ENCODE results near the gene SRSF1. TPM values are rescaled to one million over a fixed set of nuclear protein-coding genes. Genes with fewer than 3 reads are reported as not detected.
A peak's percentile ranks its signal among the peaks of the same experiment; 100 is the strongest.

SRSF1 gene
- total RNA-seq, 1 experiment from 2014 or later: 336 TPM

DNA sequence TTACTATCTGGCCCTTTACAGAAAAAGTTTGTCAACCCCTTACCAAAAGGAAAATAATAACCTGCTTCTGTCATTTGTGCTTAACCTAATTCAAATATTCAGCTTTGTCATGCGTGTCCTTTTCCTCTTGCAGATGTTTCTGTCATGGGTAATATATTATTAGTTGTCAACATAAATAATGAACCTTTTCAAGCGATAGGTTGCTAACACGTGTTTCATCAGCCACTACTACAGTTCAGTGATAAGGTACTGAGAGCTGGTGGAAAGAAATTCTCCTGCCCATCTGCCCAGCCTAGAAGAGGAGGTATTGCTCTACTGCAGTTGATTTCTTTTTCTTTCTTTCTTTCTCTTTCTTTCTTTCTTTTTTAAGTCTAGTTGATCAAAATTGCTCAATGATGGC lies 12.0 kb upstream of the SRSF1 start:
- DNase-seq (ENCODE audit: low read depth): no peak

DNA sequence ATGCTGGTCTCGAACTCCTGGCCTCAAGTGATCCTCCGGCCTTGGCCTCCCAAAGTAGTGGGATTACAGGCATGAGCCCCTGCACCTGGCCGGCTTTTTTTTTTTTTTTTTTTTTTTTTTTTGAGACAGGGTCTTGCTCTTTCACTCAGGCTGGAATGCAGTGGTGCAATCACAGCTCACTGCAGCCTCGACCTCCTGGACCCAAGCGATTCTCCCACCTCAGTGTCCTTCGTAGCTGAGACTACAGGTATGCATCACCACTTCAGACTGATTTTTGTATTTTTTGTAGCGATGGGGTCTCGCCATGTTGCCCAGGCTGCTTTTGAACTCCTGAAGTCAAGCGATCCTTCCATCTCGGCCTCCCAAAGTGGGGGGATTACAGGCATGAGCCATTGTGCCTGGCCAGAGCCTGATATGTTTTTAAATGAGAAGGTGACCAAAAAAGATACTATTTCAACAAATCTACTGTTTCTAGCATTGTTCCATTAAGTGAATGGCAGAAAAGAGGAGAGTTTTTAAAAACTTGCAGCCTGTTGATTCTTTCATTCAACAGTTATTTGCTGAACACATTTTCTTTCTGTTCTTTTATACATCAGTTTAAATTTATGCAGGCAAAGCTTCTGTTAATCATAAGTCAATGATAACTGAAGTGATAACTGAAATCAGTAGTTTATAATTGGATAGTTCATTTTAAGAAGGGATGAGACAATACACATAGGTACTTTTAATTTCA lies 3.2 kb upstream of the SRSF1 start:
- DNase-seq (ENCODE audit: low read depth): no peak

DNA sequence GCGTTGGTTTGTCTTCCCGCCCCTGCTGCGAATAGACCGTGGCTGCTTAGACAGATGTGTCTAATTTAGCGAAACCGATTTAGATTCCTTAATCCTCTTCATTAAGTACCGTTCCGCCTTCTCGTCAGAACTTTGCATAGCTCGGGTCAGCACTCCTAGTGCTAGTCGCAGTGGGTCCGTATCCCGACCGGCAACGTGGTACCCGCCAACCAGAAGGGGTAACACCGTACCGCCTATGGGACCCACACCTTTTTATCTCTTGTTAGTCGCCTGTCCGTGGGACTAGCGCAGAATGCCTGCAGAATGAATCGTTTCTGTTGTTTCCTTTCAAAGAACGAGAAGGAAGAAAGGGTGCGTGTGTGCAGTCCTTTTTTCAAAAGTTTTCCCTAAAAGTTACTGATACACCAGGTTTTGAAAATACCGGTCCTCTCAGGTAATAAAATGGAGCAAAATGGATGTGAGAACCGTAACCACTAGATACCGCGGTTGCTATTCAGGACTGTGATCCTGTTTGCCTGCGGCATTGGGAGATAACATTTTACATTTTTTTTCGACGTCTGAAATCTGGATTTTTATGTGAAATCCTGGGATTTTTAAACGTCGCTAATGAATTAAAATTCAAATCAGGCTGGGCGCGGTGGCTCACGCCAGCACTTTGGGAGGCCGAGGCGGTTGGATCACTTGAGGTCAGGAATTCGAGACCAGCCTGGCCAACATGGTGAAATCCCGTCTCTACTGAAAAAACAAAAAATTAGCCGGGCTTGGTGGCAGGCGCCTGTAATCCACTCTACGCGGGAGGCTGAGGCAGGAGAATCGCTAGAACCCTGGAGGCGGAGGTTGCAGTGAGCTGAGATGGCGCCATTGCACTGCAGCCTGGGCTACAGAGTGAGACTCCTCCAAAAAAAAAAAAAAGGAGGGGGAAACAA lies 998 bp upstream of the SRSF1 start:
- no peak for DNase-seq (ENCODE audit: low read depth)

DNA sequence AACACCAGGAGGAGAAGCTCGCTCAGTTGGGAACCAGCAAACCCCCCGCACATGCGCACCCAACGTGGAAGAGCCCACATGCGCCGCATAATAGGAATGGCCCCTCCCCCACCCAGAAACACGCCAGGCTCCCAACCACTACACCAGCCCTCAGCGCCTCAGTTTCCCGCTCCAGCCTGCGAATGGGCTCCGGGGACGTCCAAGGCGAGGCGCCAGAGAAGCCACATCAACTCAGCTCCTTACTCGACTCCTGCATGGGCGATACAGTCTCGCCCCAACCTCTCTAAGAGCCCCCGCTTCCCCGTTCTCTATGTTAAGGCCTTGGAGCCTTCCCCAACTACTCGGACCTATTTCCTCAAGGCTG lies 504 bp downstream of the SRSF1 start:
- peak; percentile 67 for DNase-seq (ENCODE audit: low read depth)

DNA sequence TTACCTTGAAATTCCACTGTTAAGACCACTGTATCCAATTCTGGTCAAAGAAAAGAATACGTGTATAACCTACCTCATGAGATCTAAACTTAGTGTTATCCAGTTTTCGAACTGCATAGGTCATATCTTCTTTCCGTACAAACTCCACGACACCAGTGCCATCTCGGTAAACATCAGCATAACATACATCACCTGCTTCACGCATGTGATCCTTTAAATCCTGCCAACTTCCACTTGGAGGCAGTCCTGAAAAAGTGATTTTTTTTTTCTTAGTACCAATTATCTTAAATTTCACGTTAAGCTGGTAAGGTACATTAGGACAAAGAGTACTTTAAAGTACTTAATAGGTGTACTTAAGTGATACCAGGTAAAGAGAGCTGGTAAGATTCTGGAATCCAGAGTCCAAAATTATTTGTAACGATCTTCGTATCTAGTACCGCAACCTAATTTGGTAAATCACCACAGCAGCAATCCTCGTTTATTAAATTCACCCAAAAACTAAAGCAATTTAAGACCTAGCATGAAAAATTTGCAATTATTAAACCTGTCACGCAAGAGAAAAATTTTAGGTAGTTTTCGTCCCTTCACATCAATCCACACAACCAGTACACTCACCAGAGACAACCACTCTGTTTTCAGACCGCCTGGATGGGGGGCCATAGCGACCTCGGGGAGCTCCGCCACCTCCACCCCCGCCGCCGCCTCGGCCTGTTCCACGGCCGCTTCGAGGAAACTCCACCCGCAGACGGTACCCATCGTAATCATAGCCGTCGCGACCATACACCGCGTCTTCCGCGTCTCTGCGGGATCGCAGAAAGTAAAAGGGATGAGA lies 1.1 kb downstream of the SRSF1 start:
- no peak for DNase-seq (ENCODE audit: low read depth)

DNA sequence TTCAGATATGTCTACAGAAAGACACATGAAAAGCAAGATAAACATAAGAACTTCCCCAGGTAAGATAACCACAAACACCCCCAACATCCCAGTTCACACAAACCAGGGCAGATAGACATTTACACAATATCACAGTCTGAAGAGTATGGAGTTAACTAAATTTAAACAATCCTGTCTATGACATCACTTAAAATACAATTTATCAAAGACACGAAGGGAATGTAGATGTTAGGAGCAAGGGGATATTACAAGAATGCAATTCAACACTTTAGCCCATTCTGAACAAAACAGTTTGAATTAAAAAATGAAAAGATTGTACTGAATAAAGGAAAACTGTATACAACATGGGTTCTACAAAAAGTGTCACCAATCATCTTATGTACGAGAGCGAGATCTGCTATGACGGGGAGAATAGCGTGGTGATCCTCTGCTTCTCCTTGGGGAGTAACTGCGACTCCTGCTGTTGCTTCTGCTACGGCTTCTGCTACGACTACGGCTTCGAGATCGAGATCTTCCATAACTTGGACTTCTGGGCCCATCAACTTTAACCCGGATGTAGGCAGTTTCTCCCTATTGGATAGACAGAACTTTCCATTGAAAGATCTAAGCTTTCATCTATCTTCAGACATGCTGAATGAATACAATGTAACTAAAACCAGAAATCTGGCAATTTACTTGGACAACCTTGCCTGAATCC lies 1.9 kb downstream of the SRSF1 start:
- no peak for DNase-seq (ENCODE audit: low read depth)

DNA sequence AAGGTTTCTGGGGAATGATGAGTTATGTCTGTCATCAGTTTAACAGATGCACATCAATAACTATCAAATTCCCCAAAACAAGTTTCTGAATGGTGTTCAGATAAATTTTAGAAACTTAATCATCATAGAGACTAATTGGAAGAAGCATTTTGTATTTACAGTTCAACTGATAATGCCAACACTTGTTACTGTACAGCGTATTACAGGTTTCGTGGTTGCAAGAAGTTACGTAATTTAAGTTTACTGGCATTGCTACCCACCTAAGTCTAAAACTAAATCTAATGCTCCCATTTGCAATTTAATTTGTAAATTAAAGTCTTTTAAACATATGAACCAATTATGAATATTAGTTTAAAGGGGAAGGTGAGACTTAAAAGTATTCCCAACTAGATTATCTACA lies 3.0 kb downstream of the SRSF1 start:
- DNase-seq (ENCODE audit: low read depth): no peak

DNA sequence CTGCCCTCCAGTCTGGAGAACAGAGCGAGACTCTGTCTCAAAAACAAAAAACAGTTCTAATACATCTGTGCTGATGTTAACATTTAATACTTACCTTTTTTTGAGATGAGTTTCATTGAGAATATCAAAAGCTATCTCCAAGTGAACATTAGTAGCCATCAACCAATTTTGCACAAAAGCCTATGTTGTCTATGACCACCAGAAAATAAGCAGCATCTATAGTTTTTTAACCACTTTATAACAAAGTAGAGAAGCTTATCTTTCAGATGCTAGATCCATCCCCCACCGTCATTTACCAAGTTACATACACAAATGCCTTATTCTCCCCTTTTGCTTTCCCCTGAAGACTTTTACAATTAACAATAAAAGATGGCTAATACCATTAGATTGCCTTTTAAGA lies 4.1 kb downstream of the SRSF1 start:
- DNase-seq (ENCODE audit: low read depth): no peak

DNA sequence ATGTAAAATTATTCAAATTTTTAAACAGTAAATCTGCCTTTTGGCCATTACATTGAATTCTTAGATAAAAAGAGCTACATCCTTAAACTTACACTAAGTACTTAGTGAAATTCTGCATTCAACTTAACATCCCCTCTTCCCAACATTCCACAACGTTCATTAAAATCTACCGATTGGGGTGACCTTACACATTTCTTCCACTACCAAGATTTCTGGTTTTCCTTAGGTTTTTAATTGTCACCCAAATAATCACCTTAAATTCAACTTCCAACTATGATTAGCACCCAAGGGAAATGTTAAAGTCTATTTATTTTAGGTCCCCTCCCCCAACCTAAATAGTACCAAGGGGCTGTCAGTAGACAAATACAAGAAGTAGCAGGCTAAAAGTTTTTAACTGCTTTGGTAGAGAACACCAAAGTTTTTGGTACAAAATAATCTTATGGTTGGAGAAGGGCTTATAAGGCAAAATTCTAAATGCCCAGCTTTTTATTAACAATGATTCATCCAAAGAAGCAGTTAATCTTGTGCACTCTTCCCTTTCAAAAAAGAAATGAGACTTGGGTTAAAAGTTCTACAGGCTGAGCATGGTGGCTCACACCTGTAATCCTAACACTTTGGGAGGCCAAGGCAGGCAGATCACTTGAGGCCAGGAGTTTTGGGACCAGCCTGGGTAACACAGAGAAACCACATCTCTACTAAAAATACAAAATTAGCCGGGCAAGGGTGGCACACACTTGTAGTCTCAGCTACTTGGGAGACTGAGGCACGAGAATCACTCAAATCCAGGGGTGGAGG lies 4.7 kb downstream of the SRSF1 start:
- no peak for DNase-seq (ENCODE audit: low read depth)

DNA sequence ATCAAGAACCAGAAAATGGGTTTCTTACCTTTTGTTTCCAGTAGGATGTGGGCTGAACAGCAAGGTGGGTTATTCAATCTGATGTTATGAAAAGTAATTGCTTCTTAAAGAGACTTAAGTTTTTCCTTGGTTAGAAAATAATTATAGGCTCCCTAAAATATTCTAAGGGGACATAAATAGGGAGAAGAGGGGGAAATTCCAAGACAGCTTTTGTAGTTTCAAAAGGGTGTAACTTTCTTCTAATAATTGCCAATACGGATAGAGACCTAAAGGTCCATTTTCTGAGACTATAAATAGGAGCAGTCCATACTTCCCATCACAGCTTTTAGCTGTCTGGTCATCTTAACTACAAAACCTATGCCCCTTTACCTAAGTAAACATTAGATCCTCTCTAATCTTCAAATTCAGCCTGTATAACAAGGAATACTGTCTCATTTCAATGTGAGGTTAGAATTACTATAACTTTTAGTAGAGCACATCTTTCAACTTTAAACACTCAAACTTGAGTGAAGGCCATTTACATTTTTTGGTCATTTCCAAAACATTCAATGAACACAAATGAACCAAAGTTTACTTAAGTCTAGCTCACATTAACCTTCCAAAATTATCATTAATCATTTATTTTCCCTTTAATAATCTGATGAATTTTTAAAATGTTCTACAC lies 5.5 kb downstream of the SRSF1 start:
- no peak for DNase-seq (ENCODE audit: low read depth)

DNA sequence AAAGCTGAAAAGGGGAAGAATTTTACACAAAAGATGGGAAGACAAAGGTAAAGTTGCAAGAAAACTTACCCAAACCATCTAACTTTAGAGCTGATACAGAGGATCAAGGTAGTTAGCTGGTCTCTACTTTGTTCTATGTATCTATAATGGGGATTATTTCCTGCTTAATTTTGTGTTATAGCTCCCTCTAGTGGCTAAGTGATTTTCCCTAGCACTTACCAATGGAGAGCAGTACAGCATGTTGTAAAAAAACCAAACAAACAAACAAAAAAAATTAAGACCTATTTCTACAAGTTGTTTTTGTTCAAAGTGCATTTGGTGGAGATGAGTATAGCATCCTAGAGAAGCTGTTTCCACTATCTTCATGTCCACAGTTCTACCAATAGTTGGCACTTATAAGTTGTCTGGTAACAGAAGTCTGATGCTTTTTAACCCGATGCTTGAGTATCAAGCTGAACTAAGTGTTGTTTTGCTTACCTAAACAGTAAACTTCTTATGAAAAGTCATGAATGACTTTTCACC lies 7.5 kb downstream of the SRSF1 start:
- peak; percentile 69 for DNase-seq (ENCODE audit: low read depth)

DNA sequence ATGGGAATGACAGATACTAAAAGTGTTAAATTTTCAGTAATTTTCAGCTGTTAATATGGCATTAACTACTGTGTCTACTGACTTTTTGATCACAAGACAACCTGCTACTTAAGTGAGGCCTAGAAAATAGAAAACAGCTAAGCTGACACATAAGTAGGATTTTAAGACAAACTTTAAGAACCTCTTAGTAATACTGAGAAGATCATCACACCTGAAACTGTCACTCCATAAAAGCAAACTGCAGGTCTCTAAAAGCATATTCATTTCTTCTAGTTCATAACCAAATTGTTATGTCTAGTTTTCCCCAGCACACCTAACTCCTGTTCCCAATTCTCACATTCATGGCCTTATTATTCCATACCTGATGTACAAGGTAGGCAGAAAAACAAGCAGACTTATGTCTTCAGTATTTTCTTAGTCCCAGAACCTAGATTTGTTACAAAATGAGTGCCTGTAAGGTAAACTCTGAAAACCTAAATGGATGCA lies 8.0 kb downstream of the SRSF1 start:
- no peak for DNase-seq (ENCODE audit: low read depth)

DNA sequence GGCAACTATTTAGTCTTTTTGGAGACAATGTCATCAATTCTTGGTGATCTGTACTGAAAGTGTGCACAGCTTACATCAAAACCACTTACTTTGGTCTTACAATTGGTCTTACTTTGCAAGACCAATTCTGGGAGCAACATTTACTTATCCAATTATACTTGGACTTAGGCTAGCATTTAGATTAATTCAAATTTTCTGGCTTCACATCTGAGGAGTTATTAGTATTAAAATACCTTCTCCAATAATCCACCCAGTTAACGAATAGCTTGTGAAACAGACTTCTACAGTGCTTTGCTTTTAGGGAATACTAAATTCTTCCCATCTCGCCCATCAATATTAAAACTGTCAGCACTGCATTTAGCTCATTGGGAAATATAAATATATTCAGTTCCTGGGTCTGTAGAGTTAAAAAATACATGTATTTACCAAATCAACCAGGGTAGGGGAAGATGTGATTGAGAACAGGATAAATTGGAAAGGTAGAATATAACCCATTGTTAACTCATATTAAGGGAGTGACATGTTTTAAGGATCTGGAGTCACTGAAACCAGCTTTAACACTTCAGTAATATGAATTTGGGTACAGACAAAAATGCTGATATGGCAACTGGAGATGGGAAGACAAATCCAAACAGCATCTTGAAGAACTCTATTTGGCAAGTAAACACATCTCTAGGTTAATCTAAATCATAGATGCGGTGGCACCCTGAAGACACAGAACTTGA lies 9.8 kb downstream of the SRSF1 start:
- DNase-seq (ENCODE audit: low read depth): no peak

DNA sequence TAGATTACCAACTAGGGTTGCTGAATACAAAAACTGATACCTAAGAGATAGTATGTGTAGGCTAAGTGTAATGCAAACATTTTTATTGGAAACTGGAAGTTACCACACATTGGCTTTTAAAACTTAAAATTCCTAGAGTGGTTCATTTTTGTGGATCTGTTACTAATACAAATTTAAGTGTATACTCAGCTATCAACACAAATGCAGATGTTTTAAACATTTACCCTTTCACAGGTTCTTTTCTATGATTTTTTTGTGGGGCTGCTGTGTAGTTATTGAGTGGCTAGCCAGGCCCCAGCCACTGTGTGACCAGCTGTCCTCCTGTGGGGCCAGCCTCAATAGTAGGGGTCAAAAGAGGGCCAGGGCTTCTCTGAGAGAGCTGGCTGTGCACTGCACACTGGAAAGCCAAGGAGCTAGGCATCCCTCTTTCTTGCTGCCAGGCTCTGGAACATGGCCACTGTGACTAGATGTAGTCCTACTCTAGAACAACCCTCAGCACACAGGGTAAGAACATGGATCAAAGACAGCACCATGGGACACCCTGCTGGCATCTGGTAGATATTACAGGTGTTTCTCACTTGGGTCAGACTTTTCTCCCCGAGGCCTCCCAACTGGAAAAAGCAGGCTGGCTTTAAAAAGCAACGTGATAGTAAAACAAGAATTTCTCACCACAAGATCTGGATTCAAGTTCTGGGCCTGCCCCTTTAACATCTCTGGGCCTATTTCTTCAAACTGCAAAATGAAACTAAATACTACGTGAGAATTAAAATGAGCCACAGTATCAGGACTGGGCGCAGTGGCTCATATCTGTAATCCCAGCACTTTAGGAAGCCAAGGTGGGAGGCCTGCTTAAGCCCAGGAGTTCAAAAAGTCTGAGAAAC lies 11.7 kb downstream of the SRSF1 start:
- DNase-seq (ENCODE audit: low read depth): peak; percentile 85

DNA sequence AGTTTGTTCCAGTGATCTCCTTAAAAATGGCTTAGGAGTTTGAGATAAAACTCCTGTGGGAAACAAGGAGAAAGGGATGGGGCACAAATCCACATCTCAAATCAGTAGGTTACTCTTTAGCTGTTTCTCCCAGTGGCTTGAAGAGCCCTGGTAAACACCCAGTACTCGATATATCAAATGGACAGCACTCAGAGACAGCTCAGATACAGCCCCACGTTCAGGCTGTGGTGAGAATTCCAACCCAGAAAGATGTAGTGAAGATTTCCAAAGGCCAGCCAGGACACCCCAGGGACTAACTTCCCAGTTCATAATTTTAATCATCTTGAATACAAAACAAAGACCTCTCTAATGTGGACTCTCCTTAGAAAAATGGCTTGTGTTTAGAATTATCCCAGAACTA lies 12.6 kb downstream of the SRSF1 start:
- DNase-seq (ENCODE audit: low read depth): no peak

DNA sequence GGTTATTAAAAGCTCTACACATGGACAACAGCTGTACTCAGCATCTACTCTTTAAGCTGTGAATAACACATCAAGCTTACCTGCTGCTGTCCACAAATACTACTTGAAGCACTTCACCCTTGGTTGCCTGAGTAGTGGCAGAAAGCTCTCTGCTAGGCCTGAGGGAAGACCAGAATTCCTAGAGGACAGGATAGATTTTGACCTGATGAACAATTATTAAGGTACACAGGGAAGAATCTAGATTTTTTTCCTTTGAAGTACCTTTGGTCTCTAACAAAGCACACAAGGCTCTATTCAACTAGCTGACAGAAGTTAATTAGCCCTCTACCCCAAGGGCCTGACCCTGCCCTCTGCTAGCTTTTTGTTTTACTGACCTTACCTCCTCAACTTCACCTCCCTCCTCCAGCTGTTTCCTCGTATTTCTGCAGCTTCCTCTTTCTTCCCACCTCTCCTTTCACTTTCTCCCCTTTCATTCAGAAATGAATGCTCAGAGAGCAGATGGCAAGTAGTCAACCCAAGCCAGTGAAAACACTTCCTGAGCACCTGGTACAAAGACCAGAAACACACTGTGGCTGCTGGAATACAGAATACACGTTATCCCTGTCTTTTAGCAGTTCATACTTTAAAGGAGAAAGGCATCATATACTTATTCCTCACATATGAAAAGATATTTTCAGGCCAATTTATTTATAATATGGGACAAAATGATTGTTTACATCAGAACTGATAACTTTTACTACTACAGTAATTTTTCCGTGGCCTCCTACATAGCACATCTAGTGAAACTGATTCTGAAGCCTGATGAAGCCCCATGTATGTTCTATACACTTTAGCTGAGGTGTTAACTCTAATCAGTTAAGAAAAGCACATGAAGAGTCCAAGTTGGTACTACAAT lies 13.3 kb downstream of the SRSF1 start:
- DNase-seq (ENCODE audit: low read depth): no peak

DNA sequence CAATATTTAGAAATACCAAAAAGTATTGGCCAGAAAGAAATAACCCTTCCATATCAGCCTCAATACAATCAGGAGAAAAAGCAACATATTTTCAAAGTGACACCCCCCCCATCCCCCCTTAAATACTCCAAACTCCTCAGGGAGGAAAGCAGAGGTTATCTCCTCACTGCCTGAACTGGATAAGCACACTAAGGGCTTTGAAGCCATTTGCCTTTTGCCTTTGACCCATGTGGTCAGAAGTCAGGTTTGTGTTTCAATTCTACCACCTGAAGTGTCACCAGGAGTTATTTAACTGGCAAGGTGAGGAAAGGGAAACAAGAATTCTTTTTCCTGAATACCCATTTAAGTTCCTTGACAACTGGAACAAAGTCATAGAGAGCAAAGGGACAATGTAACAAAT lies 15.5 kb downstream of the SRSF1 start:
- DNase-seq (ENCODE audit: low read depth): no peak

All from M059J (cell line).